Suprapubic skin (tissue), 3 donors: ENCODE data around the gene TMEM63A.

Source experiments
- CTCF ChIP-seq, 2 donors: fragments of 200-600 bp in 1 of 2; fragments of 450-650 bp in 1 of 2; sonication (generic) in 1 of 2; IDR thresholded peaks; one replicate each; pipeline ENCODE4 v1.5.1; 2016 to 2019; ENCODE audit warnings: antibody characterized with exemption in 2 of 2, mild to moderate bottlenecking in 1 of 2, moderate library complexity in 1 of 2
- POLR2A ChIP-seq, 2 donors: fragments of 450-650 bp; IDR thresholded peaks; one replicate each; pipeline ENCODE4 v1.6.1; 2017; ENCODE audit warnings: antibody characterized with exemption in 2 of 2, mild to moderate bottlenecking in 2 of 2, moderate library complexity in 2 of 2

- TF ChIP-seq POLR2A (IDR thresholded peaks at IDR 0.05) (no peak), CTCF (IDR thresholded peaks at IDR 0.05) (no peak)
Measured at GRCh38 chr1:225830841-225831240, 51.3 kb downstream of the TMEM63A start.
